ENCODE measurements around the gene NCOA4. TPM values are rescaled to one million over a fixed set of nuclear protein-coding genes. Genes with fewer than 3 reads are reported as not detected.
"Not testable (repeated sequence)": the region's sequence is repeated elsewhere in the genome, so short reads cannot be mapped to it uniquely, and the experiment has no call there.

The NCOA4 gene
- total and polyA plus RNA-seq, 9 donors: 52.8 to 172 (median 89.4) TPM

DNA sequence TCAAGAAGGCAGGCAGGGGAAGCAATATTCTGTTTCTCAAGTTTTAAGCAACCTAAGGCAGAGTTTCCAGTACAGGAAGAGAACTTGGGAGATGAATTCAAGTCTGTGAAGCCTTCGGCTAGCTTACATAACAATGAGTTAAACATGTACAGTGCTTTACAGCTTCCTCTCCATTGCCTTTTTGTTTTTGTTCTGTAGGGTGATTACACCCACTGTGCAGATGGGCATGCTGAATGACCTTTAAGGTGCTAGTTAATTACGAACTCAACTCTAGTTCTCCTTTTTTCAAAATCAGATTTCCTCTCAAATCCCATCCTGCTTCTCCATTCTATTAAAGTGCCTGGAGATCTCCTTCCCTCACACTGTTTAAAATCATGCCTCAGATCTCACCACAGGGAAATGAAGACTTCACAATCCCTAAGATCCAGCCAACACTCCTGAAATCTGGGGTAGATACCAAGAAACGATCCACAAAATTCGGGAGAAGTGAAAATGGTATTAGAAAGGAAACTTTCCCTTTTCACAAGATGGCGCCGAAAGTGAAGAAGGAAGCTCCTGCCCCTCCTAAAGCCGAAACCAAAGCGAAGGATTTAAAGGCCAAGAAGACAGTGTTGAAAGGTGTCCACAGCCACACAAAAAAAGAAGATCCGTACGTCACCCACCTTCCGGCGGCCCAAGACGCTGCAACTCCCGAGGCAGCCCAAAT lies 32.5 kb upstream of the NCOA4 start:
- H3K4me3 ChIP-seq: no peak overlapping the region
- no peaks in the 10 kb centered on the region for H3K27me3 ChIP-seq
- TF ChIP-seq, protein P1, sequence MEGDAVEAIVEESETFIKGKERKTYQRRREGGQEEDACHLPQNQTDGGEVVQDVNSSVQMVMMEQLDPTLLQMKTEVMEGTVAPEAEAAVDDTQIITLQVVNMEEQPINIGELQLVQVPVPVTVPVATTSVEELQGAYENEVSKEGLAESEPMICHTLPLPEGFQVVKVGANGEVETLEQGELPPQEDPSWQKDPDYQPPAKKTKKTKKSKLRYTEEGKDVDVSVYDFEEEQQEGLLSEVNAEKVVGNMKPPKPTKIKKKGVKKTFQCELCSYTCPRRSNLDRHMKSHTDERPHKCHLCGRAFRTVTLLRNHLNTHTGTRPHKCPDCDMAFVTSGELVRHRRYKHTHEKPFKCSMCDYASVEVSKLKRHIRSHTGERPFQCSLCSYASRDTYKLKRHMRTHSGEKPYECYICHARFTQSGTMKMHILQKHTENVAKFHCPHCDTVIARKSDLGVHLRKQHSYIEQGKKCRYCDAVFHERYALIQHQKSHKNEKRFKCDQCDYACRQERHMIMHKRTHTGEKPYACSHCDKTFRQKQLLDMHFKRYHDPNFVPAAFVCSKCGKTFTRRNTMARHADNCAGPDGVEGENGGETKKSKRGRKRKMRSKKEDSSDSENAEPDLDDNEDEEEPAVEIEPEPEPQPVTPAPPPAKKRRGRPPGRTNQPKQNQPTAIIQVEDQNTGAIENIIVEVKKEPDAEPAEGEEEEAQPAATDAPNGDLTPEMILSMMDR (IDR thresholded peaks at IDR 0.05): no peak
- no peak for TF ChIP-seq EP300 (IDR thresholded peaks at IDR 0.05)
- TF ChIP-seq POLR2A (IDR thresholded peaks at IDR 0.05): no peak
- no peaks in the 10 kb centered on the region for H3K36me3 ChIP-seq
- H3K9me3 ChIP-seq: no peaks in the 10 kb centered on the region
- WGBS, 3 donors: 79 to 90% (median 90%) methylated on average over 14 of the region's 14 CpGs
- no peaks in the 10 kb centered on the region for H3K4me1 ChIP-seq (ENCODE audit: insufficient read depth)
- H3K27ac ChIP-seq: no peak overlapping the region
- intact Hi-C loops (cut with DNase I): no loop called here
- no peak for DNase-seq

DNA sequence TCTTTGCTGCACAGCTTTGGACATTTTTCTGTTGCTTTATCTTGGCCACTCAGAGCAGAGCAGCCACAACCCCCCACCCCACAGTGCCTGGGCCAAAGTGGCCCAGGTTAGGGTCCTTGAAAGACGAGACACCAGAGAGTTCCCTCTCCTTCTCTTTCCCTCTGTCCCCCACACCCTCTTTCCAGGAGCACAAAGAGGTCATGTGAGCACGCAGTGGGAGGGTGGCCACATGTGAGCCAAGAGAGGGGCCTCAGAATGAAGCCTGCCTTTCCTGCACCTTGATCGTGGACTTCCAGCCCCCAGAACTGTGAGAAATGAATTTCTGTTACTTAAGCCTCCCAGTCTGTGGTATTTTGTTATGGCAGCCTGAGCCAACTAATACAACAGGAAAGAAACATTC lies 30.3 kb upstream of the NCOA4 start:
- intact Hi-C loops (cut with DNase I): no loop called here
- no peaks in the 10 kb centered on the region for H3K9me3 ChIP-seq
- no peaks in the 10 kb centered on the region for H3K27me3 ChIP-seq
- no peak overlapping the region for H3K4me3 ChIP-seq
- H3K27ac ChIP-seq: no peak overlapping the region
- H3K4me1 ChIP-seq (ENCODE audit: insufficient read depth): no peaks in the 10 kb centered on the region
- no peaks in the 10 kb centered on the region for H3K36me3 ChIP-seq
- 51 to 59% (median 53%) methylated on average over 3 of the region's 3 CpGs for WGBS, 3 donors
- TF ChIP-seq, protein P1 (IDR thresholded peaks at IDR 0.05): no peak
- TF ChIP-seq EP300 (IDR thresholded peaks at IDR 0.05) (no peak), POLR2A (IDR thresholded peaks at IDR 0.05) (no peak)
- no peak for DNase-seq

DNA sequence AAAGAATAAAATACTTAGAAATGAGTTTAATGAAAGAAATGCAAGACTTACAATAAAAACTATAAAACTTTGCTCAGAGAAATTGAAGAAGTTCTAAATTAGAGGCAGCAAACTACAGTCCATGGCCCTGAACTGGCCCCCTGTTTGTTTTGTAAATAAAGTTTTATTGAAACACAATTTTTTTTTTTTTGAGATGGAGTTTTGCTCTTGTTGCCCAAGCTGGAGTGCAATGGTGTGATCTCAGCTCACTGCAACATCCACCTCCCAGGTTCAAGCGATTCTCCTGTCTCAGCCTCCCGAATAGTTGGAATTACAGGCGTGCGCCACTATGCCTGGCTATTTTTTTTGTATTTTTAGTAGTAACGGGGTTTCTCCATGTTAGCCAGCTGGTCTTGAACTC lies 27.5 kb upstream of the NCOA4 start:
- H3K27me3 ChIP-seq; H3K9me3 ChIP-seq; DNase-seq; H3K27ac ChIP-seq; H3K4me3 ChIP-seq; intact Hi-C loops (cut with DNase I); H3K4me1 ChIP-seq (ENCODE audit: insufficient read depth); H3K36me3 ChIP-seq: not testable (repeated sequence)
- WGBS, 3 donors: 93 to 97% (median 95%) methylated on average over 5 of the region's 5 CpGs

DNA sequence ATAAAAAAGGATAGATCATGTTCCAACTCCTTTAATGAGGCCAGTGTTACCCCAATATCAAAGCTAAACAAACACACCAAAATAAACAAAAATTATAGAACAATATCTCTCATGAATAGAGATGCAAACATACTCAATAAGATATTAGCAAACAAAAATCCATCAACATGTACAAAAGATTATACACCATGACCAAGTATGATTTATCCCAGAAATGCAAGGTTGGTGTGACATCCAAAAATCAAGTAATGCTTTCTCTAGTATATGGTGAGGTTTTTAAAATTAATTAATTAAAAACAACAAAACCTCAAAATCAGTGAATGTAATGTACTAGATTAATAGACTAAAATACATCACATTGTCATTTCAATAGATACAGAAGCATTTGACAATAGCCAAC lies 26.6 kb upstream of the NCOA4 start:
- no peaks in the 10 kb centered on the region for H3K9me3 ChIP-seq
- no peaks in the 10 kb centered on the region for H3K36me3 ChIP-seq
- no peak for DNase-seq
- intact Hi-C loops (cut with DNase I): no loop called here
- H3K27ac ChIP-seq: no peak overlapping the region
- H3K4me1 ChIP-seq (ENCODE audit: insufficient read depth): no peaks in the 10 kb centered on the region
- no peaks in the 10 kb centered on the region for H3K27me3 ChIP-seq
- TF ChIP-seq, protein P1 (IDR thresholded peaks at IDR 0.05): no peak
- TF ChIP-seq EP300 (IDR thresholded peaks at IDR 0.05) (no peak), POLR2A (IDR thresholded peaks at IDR 0.05) (no peak)
- H3K4me3 ChIP-seq: no peak overlapping the region

DNA sequence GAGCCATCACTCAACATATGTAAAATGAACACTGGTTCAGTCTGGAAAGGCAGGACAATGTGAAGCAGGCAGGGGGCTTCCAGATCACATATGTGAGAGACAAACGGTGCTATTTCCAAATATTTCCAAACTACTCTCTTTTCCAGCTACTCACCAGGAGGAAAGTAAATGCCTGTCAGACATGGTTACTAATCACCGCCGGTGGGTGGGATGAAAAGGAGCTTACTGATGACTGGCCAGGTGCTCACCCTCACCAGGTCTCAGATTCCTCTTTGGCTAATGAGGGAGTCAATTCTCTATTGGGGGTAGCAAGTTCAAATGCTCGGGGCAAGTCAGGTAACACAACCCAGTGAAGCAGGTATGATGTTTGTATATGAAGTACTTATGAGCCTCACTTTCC lies 25.3 kb upstream of the NCOA4 start:
- intact Hi-C loops (cut with DNase I): no loop called here
- no peak for DNase-seq
- Histone ChIP-seq H3K4me1 (ENCODE audit: insufficient read depth) (no peaks in the 10 kb centered on the region), H3K27me3 (no peaks in the 10 kb centered on the region), H3K4me3 (no peak overlapping the region), H3K36me3 (no peaks in the 10 kb centered on the region), H3K27ac (no peak overlapping the region), H3K9me3 (no peaks in the 10 kb centered on the region)
- 76 to 87% (median 84%) methylated on average over 4 of the region's 4 CpGs for WGBS, 3 donors
- no peak for TF ChIP-seq EP300 (IDR thresholded peaks at IDR 0.05)
- TF ChIP-seq, protein P1 (IDR thresholded peaks at IDR 0.05): no peak
- no peak for TF ChIP-seq POLR2A (IDR thresholded peaks at IDR 0.05)

Measured in ovary (tissue), 9 donors.